HG03045 (cell line): ENCODE measurements around the gene AKAP13.
"Not testable (repeated sequence)": the region's sequence is repeated elsewhere in the genome, so short reads cannot be mapped to it uniquely, and the experiment has no call there.

Source experiments
- ATAC-seq: cut with Tn5 transposase; IDR thresholded peaks from one replicate; pipeline ENCODE4 v1.9.1; 2021; ENCODE audit warnings: mild to moderate bottlenecking, moderate library complexity; ENCODE audit not compliant: unreplicated experiment

AKAP13 gene

GRCh38 chr15:85559530-85559929, 179.1 kb downstream of the AKAP13 start:
- ATAC-seq, result no peak

GRCh38 chr15:85562824-85563223, 182.4 kb downstream of the AKAP13 start:
- ATAC-seq, result no peak

GRCh38 chr15:85563328-85563727, 182.9 kb downstream of the AKAP13 start:
- ATAC-seq, result no peak

- no peak for ATAC-seq
Observed at GRCh38 chr15:85563731-85564130, 183.3 kb downstream of the AKAP13 start.

- no peak for ATAC-seq
Observed at GRCh38 chr15:85564686-85565085, 184.3 kb downstream of the AKAP13 start.

GRCh38 chr15:85568261-85568808, 187.9 kb downstream of the AKAP13 start:
- ATAC-seq, result no peak

GRCh38 chr15:85570336-85570735, 189.9 kb downstream of the AKAP13 start:
- no peak for ATAC-seq

- ATAC-seq, result no peak
Observed at GRCh38 chr15:85571780-85572179, 191.4 kb downstream of the AKAP13 start.

- ATAC-seq, result no peak
Observed at GRCh38 chr15:85576392-85576791, 196.0 kb downstream of the AKAP13 start.

- no peak for ATAC-seq
Observed at GRCh38 chr15:85578941-85579701, 198.7 kb downstream of the AKAP13 start.

- ATAC-seq, result no peak
Observed at GRCh38 chr15:85579957-85580694, 199.7 kb downstream of the AKAP13 start.

- no peak for ATAC-seq
Observed at GRCh38 chr15:85580879-85581278, 200.5 kb downstream of the AKAP13 start.

- no peak for ATAC-seq
Observed at GRCh38 chr15:85581495-85581894, 201.1 kb downstream of the AKAP13 start.

GRCh38 chr15:85582131-85583079, 202.0 kb downstream of the AKAP13 start:
- no peak for ATAC-seq

- ATAC-seq, result peak; percentile 8
Observed at GRCh38 chr15:85583442-85583841, 203.0 kb downstream of the AKAP13 start.

- peak; percentile 62 for ATAC-seq
Observed at GRCh38 chr15:85583923-85584390, 203.6 kb downstream of the AKAP13 start.

- ATAC-seq, result no peak
Observed at GRCh38 chr15:85584872-85585271, 204.5 kb downstream of the AKAP13 start.

- not testable (repeated sequence) for ATAC-seq
Observed at GRCh38 chr15:85586196-85586595, 205.8 kb downstream of the AKAP13 start.

GRCh38 chr15:85587707-85588411, 207.5 kb downstream of the AKAP13 start:
- no peak for ATAC-seq

- no peak for ATAC-seq
Observed at GRCh38 chr15:85588677-85589076, 208.3 kb downstream of the AKAP13 start.
